ENCODE data around the gene ING2.

ING2 gene

GRCh38 chr4:183483997-183484396 is 20.9 kb upstream of the ING2 start:
- Mint-ChIP-seq H3K4me1 (no peaks in the 10 kb centered on the region), H3K4me3 (no peak overlapping the region), H3K27ac (no peak overlapping the region), H3K9me3 (no peaks in the 10 kb centered on the region), H3K36me3 (no peaks in the 10 kb centered on the region)
- ATAC-seq: no peak
- DNase-seq (ENCODE audit: low spot score in 2 of 2): no peak

GRCh38 chr4:183485411-183486160 is 19.3 kb upstream of the ING2 start:
- no peaks in the 10 kb centered on the region for H3K9me3 Mint-ChIP-seq
- no peaks in the 10 kb centered on the region for H3K36me3 Mint-ChIP-seq
- ATAC-seq (no peak), DNase-seq (ENCODE audit: low spot score in 2 of 2) (no peak)
- no peak overlapping the region for H3K4me3 Mint-ChIP-seq
- no peaks in the 10 kb centered on the region for H3K4me1 Mint-ChIP-seq
- no peak overlapping the region for H3K27ac Mint-ChIP-seq

- H3K27ac Mint-ChIP-seq: no peak overlapping the region
- H3K4me3 Mint-ChIP-seq: no peak overlapping the region
- H3K4me1 Mint-ChIP-seq: no peaks in the 10 kb centered on the region
- no peak for DNase-seq (ENCODE audit: low spot score in 2 of 2)
- no peak for ATAC-seq
- H3K9me3 Mint-ChIP-seq: no peaks in the 10 kb centered on the region
- peaks cover 13% of the 10 kb centered on the region for H3K36me3 Mint-ChIP-seq
These were observed 12.1 kb upstream of the ING2 start for GRCh38 chr4:183492791-183493222.

- H3K4me3 Mint-ChIP-seq: no peak overlapping the region
- ATAC-seq (no peak), DNase-seq (ENCODE audit: low spot score in 2 of 2) (no peak)
- H3K27ac Mint-ChIP-seq: no peak overlapping the region
- peaks cover 13% of the 10 kb centered on the region for H3K36me3 Mint-ChIP-seq
- no peaks in the 10 kb centered on the region for H3K9me3 Mint-ChIP-seq
- no peaks in the 10 kb centered on the region for H3K4me1 Mint-ChIP-seq
These were observed 11.6 kb upstream of the ING2 start for GRCh38 chr4:183493246-183493645.

GRCh38 chr4:183495184-183495583 is 9.7 kb upstream of the ING2 start:
- no peaks in the 10 kb centered on the region for H3K9me3 Mint-ChIP-seq
- H3K36me3 Mint-ChIP-seq: peaks cover 13% of the 10 kb centered on the region
- ATAC-seq (no peak), DNase-seq (ENCODE audit: low spot score in 2 of 2) (no peak)
- H3K4me3 Mint-ChIP-seq: no peak overlapping the region
- no peak overlapping the region for H3K27ac Mint-ChIP-seq
- no peaks in the 10 kb centered on the region for H3K4me1 Mint-ChIP-seq

- no peak for DNase-seq (ENCODE audit: low spot score in 2 of 2)
- H3K4me3 Mint-ChIP-seq: no peak overlapping the region
- H3K4me1 Mint-ChIP-seq: peaks cover 18% of the 10 kb centered on the region
- peaks cover 18% of the 10 kb centered on the region for H3K36me3 Mint-ChIP-seq
- ATAC-seq: no peak
- H3K27ac Mint-ChIP-seq: no peak overlapping the region
- no peaks in the 10 kb centered on the region for H3K9me3 Mint-ChIP-seq
These were observed 5.5 kb upstream of the ING2 start for GRCh38 chr4:183499389-183499788.

- Mint-ChIP-seq H3K4me3 (no peak overlapping the region), H3K27ac (no peak overlapping the region), H3K9me3 (no peaks in the 10 kb centered on the region), H3K4me1 (peaks cover 18% of the 10 kb centered on the region), H3K36me3 (peaks cover 13% of the 10 kb centered on the region)
- no peak for DNase-seq (ENCODE audit: low spot score in 2 of 2)
- ATAC-seq: no peak
These were observed 5.1 kb upstream of the ING2 start for GRCh38 chr4:183499801-183500200.

GRCh38 chr4:183503497-183504063 is 1.3 kb upstream of the ING2 start:
- ATAC-seq (peak; percentile 4), DNase-seq (ENCODE audit: low spot score in 2 of 2) (no peak)
- H3K36me3 Mint-ChIP-seq: peaks cover 13% of the 10 kb centered on the region
- peak overlapping the region; percentile 93 for H3K27ac Mint-ChIP-seq
- H3K4me3 Mint-ChIP-seq: peak overlapping the region; percentile 94
- no peaks in the 10 kb centered on the region for H3K9me3 Mint-ChIP-seq
- peaks cover 18% of the 10 kb centered on the region for H3K4me1 Mint-ChIP-seq

GRCh38 chr4:183504064-183504929 is 561 bp upstream of the ING2 start:
- H3K4me1 Mint-ChIP-seq: peaks cover 18% of the 10 kb centered on the region

GRCh38 chr4:183505611-183506388 is 942 bp downstream of the ING2 start:
- peak overlapping the region; percentile 94 for H3K4me3 Mint-ChIP-seq
- peaks cover 18% of the 10 kb centered on the region for H3K4me1 Mint-ChIP-seq
- no peaks in the 10 kb centered on the region for H3K9me3 Mint-ChIP-seq
- H3K27ac Mint-ChIP-seq: peak overlapping the region; percentile 93
- peak; percentile 45 for ATAC-seq
- peaks cover 22% of the 10 kb centered on the region for H3K36me3 Mint-ChIP-seq
- DNase-seq (ENCODE audit: low spot score in 2 of 2): peak; percentile 86 to 96

More at GRCh38 chr4:183504064-183504929, 561 bp upstream of the ING2 start:
- ATAC-seq (peak; percentile 87), DNase-seq (ENCODE audit: low spot score in 2 of 2) (peak; percentile 100)
- Mint-ChIP-seq H3K9me3 (no peaks in the 10 kb centered on the region), H3K36me3 (peaks cover 13% of the 10 kb centered on the region), H3K4me3 (peak overlapping the region; percentile 94), H3K27ac (peak overlapping the region; percentile 93)

- H3K4me3 Mint-ChIP-seq: peak overlapping the region; percentile 94
- H3K27ac Mint-ChIP-seq: peak overlapping the region; percentile 93
- no peak for DNase-seq (ENCODE audit: low spot score in 2 of 2)
- no peak for ATAC-seq
- no peaks in the 10 kb centered on the region for H3K9me3 Mint-ChIP-seq
- peaks cover 18% of the 10 kb centered on the region for H3K4me1 Mint-ChIP-seq
- peaks cover 28% of the 10 kb centered on the region for H3K36me3 Mint-ChIP-seq
These were observed 1.5 kb downstream of the ING2 start for GRCh38 chr4:183506389-183506735.

- Mint-ChIP-seq H3K4me3 (no peak overlapping the region), H3K27ac (no peak overlapping the region), H3K9me3 (no peaks in the 10 kb centered on the region), H3K36me3 (peaks cover 43% of the 10 kb centered on the region), H3K4me1 (peaks cover 7% of the 10 kb centered on the region)
- no peak for DNase-seq (ENCODE audit: low spot score in 2 of 2)
- no peak for ATAC-seq
These were observed 3.3 kb downstream of the ING2 start for GRCh38 chr4:183507925-183508696.

- H3K27ac Mint-ChIP-seq: no peak overlapping the region
- H3K36me3 Mint-ChIP-seq: peaks cover 40% of the 10 kb centered on the region
- H3K4me1 Mint-ChIP-seq: peaks cover 1% of the 10 kb centered on the region
- no peak for ATAC-seq
- no peak overlapping the region for H3K4me3 Mint-ChIP-seq
- H3K9me3 Mint-ChIP-seq: no peaks in the 10 kb centered on the region
- no peak for DNase-seq (ENCODE audit: low spot score in 2 of 2)
These were observed 4.0 kb downstream of the ING2 start for GRCh38 chr4:183508697-183509335.

GRCh38 chr4:183515411-183515810 is 10.6 kb downstream of the ING2 start:
- Mint-ChIP-seq H3K4me3 (no peak overlapping the region), H3K36me3 (peaks cover 24% of the 10 kb centered on the region), H3K4me1 (no peaks in the 10 kb centered on the region), H3K9me3 (no peaks in the 10 kb centered on the region), H3K27ac (no peak overlapping the region)
- ATAC-seq: no peak
- no peak for DNase-seq (ENCODE audit: low spot score in 2 of 2)

Data from stimulated activated effector memory CD8-positive, alpha-beta T cell treated with anti-CD3 and anti-CD28 coated beads, Interleukin-12 subunit alpha, Interleukin-12 subunit beta, amount 100 ng/mL, for 72 hours (primary cell).